ENCODE data around the gene CRTC1.

DNA sequence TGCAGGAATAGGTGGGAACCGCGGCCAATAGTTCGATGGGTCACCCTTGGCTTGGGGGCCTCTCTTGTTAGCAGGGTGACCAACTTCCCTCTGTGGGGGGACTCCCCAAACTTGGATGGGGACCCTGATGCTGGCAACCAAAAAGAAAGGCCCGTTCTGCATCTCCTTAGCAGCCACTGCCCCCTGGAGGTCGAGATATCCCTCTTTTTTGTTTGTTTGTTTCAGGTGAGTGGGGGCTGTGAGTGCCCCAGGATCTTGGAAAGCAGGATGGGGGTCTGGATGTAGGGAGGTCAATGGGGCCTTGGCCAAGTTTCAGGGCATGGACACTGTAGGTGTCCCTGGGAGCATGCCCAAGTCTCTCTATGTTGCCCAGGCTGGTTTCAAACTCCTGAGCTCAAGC lies 7.7 kb upstream of the CRTC1 start:
- TF ChIP-seq CENPBD1 (CRISPR knock-in tag; IDR thresholded peaks at IDR 0.05; ENCODE audit: borderline replicate concordance, low read depth) = no peak
- no peak for TF ChIP-seq NFE2 (CRISPR knock-in tag; IDR thresholded peaks at IDR 0.05)
- TF ChIP-seq, protein P1, sequence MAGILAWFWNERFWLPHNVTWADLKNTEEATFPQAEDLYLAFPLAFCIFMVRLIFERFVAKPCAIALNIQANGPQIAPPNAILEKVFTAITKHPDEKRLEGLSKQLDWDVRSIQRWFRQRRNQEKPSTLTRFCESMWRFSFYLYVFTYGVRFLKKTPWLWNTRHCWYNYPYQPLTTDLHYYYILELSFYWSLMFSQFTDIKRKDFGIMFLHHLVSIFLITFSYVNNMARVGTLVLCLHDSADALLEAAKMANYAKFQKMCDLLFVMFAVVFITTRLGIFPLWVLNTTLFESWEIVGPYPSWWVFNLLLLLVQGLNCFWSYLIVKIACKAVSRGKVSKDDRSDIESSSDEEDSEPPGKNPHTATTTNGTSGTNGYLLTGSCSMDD (CRISPR knock-in tag; IDR thresholded peaks at IDR 0.05) = no peak
- no peak for TF ChIP-seq BHLHE40 (IDR thresholded peaks at IDR 0.05; ENCODE audit: low read length)
- TF ChIP-seq ZNF530 (CRISPR knock-in tag; IDR thresholded peaks at IDR 0.05; ENCODE audit: low read depth) = no peak
- TF ChIP-seq, protein P2, sequence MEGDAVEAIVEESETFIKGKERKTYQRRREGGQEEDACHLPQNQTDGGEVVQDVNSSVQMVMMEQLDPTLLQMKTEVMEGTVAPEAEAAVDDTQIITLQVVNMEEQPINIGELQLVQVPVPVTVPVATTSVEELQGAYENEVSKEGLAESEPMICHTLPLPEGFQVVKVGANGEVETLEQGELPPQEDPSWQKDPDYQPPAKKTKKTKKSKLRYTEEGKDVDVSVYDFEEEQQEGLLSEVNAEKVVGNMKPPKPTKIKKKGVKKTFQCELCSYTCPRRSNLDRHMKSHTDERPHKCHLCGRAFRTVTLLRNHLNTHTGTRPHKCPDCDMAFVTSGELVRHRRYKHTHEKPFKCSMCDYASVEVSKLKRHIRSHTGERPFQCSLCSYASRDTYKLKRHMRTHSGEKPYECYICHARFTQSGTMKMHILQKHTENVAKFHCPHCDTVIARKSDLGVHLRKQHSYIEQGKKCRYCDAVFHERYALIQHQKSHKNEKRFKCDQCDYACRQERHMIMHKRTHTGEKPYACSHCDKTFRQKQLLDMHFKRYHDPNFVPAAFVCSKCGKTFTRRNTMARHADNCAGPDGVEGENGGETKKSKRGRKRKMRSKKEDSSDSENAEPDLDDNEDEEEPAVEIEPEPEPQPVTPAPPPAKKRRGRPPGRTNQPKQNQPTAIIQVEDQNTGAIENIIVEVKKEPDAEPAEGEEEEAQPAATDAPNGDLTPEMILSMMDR (CRISPR knock-in tag; IDR thresholded peaks at IDR 0.05) = peak; percentile 66
- no peak for TF ChIP-seq EZH2 (conservative IDR thresholded peaks at IDR 0.05; ENCODE audit: low read depth, low read length)
- TF ChIP-seq, protein P3, sequence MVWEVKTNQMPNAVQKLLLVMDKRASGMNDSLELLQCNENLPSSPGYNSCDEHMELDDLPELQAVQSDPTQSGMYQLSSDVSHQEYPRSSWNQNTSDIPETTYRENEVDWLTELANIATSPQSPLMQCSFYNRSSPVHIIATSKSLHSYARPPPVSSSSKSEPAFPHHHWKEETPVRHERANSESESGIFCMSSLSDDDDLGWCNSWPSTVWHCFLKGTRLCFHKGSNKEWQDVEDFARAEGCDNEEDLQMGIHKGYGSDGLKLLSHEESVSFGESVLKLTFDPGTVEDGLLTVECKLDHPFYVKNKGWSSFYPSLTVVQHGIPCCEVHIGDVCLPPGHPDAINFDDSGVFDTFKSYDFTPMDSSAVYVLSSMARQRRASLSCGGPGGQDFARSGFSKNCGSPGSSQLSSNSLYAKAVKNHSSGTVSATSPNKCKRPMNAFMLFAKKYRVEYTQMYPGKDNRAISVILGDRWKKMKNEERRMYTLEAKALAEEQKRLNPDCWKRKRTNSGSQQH (CRISPR knock-in tag; IDR thresholded peaks at IDR 0.05; ENCODE audit: low read depth) = no peak
- no peak for TF ChIP-seq CBFB (CRISPR knock-in tag; IDR thresholded peaks at IDR 0.05)

Data from HepG2 (cell line).